Activated CD8-positive, alpha-beta memory T cell treated with anti-CD3 and anti-CD28 coated beads, Interleukin-2, amount 50 U/mL, for 48 hours (primary cell): Measurements from ENCODE around the gene FSCN2.

Source experiments
- DNase-seq: peaks from one replicate; pipeline ENCODE4 v3.0.0-alpha.2; 2020

Gene FSCN2

GRCh38 chr17:81542431-81543338 lies 14.5 kb downstream of the FSCN2 start:
- no peak for DNase-seq

GRCh38 chr17:81543339-81543675 lies 15.1 kb downstream of the FSCN2 start:
- DNase-seq = no peak

GRCh38 chr17:81543756-81544155 lies 15.6 kb downstream of the FSCN2 start:
- DNase-seq = no peak

DNA sequence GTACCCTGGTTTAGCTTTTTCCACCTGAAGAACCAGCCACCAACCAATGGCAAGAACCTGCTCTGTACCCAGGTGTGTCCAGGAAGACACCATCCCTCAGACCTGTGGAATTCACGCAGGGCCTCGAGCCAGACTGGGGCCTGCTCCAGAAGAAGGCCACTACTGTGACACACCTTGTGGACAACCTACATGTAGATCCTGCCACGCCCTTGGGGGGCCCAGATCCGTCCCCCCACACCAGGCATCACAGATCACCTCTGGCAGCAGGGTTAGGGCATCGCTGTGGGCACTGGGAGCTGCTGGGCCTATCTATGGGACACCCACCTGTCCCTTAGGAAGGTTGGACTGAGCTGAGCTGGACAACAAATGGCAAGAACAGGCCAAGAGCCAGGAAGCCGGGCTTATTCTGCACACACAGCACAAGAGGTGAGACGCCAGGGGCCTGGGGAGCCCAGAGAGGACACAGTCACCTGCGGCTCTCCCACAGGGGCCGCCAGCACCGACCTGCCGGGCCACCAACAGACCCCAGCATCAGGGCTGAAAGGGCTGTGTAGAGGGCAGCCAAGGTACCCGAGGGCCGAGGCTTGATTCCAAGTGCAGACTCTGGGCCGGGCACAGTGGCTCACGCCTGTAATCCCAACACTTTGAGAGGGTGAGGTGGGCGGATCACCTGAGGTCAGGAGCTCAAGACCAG lies 16.3 kb downstream of the FSCN2 start:
- no peak for DNase-seq

DNA sequence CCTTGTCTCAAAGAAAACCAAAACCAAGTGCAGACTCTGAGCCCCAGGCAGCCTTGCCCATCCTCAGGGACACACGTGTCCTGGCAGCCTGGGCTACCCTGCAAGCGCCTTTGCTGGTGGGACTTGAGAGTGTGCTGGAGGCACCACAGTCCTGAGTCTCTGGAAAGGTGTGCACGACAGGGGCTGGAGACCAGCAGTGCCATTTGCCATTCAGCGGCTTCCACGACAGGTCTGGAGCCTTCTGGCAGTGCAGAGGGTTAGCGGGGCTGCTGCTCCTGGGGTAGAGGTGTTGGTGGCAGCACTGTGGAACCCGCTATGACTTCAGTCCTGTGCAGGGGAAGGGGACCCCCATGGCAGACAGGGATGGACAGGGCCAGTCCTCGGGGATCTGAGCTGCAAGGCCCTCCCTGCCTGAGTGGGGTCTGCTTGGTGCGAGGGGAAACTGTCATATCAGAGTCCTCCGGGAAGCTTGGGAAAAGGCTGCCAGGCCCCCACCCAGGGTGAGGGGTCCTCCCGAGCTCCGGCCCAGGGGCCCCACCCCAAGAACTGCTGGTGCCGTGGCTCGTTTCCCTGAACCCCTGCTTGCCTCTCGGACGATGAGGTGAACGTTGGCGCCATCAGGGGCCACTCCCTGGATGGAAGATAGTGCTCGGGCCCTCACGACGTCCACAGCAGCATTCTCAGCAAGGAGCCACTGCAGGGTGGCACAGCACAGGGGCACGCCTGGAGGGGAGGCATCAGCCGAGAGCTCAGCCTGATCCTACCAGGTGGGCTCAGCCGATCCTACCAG lies 17.2 kb downstream of the FSCN2 start:
- DNase-seq = no peak

DNA sequence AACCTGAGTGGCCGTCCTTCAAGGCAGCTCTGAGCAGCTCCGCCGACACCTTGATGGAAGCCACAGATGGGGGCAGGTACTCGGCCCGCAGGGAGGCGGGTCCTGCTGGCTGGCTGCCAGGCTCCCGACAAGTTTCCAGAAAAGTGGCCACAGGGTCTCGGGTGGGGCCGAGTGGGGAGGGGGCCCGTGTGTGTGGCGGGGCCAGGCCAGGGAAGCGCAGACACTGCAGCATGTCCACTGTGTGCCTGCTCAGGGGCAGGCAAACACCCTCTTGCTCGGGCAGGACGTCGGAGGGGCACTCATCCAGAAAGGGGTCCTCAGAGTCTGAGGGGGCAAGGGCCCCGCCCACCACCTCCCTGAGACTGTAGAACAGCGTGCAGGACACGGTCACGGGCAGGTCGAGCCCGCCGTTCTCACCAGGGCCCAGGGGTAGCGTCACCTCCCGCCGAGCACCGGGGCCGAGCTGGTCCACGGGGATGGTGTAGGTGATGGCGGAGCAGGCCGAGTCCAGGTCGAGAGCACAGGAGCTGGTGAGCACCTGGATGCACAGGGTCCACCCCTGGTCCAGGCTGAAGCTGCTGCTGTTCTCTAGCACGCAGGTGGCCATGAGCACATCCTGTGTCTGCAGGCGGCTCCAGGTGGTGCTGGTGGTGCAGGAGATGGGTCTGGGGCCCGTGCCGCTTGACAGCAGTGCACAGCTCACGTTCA lies 18.9 kb downstream of the FSCN2 start:
- no peak for DNase-seq

GRCh38 chr17:81547614-81547982 lies 19.4 kb downstream of the FSCN2 start:
- DNase-seq = no peak

DNA sequence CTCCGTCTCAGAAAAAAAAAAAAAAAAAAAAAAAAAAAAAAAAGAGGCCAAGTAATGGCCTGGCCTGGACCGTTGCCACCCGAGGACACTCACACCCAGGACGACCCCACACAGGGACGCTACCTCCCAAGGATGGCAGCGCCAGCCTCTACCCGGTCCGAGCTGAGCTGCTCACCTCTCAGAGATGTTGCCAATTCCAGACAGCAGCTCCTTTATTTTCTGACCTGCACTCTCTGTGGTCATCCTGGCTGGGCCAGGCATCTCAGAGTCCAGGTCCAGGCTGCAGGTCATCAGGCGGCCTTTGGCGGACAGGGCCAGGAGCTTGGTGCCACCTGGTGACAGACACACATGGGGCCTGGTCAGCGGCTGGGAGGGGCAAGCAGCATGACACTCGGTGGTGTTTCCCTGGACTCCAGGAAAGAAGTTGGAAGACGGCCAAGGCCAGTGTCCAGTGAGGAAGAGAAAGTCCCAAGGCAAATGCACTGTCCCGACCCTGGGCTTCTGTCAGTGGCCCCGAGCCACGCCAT lies 20.9 kb downstream of the FSCN2 start:
- DNase-seq = no peak

GRCh38 chr17:81549826-81550225 lies 21.6 kb downstream of the FSCN2 start:
- DNase-seq = no peak

- no peak for DNase-seq
Measured at GRCh38 chr17:81550285-81550684, 22.1 kb downstream of the FSCN2 start.

- DNase-seq = no peak
Measured at GRCh38 chr17:81550830-81551457, 22.8 kb downstream of the FSCN2 start.

DNA sequence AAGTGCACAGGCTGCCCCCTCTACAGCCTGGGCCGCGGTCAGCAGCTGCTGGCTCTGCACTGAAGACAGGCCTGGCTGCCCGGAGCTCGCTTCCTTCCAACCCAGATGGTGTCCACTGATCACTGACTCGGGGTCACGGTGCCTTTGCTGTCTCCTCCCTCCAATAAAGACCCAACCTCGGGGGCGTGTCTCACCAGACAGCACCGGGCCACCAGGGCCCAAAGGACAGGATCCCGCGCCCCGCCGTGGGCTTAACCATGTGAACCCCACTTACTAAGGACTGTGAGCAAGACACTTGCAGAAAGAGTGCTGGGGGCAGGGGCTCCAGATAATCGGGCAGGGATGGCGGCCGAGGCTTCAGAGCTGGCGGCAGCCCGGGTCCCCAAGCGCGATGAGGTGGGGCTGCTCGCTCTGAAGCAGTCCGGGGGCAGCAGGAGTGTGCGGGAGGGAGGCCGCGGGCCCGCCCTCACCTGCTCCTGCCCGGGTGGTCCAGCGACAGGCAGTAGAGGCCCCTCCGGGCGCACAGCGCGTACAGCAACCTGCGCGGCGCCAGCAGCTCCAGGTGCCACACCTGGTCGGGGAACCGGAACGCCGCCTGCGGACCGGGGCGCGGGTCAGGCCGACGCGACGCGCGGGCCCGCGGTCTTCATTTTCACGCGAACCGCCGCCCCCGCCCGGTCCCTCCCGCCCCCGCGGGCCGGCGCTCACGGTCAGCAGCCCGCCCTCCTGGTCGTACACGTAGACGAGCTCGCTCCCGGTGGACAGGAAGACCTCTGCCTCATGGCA lies 23.5 kb downstream of the FSCN2 start:
- peak; percentile 69 for DNase-seq

DNA sequence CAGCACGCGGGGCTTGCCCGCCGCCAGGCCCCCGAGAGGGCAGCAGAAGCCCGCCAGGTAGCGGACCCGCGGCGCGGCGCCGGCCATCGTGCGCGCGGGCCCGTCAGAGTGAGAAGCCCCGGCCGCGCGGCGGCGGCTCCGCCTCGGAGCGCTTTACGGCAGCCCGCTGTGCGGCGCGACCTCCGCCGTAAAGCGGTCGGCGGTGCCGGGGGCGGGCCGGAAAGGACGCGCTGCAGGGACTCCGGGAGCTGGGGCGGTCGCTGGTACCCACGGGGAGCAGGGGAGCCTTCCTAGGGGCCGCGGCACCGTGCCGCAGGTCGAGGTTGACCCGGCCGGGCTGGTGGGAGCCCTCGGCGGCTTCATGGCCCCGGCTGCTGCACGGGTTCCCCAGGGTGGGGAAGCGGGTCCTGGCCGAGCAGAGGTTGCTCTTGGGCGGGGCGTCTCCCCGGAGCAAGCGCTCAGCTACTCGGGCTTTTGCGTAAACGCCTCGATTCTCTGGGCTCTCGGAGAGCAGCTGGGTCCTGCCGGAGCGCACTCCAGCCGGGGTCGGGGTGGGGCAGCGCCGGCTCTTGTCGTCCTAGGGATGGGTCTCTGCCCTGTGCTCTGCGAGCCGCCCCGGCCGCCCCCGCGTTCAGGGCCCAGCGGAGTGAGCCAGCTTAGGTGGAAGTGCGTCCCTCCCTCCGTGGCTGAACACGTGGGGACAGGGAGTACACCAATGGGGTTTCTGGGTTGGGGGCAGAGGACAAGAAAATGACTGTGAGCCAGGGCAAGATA lies 24.3 kb downstream of the FSCN2 start, which contains the start of gene FAAP100:
Gene FAAP100 (minus strand): TSS at position 110 of the 774 bp plus-strand sequence. CDS start 23 bp downstream, at position 87.
- peak; percentile 92 for DNase-seq

DNA sequence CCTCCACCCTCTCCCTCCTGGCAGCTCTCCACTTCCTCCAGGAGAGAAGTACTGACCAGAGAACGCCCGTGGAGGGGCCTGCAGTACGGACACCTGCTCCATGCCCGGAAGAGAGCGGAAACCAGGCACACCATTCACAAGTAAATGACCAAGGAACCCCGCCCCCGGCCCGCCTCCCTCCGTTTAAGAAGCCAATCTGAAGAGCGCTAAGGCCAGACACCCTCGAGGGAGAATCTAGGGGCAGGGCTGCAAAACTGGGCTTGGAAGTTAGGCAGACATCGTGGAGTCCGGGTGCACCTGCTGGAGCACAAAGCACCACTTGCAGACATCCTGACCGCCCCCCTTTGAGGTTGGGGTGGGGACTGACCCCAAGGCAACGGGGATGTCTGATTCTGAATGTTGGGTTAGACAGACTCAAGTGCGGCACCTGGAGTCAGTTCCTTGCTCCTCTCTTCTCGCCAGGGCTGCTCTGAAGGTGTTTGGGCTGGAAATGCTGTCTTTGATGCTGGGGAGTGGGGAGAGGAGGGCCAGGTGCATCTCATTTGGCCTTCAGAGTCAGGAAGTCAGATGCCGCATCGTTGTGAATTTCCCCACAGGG lies 24.9 kb downstream of the FSCN2 start:
- peak; percentile 86 for DNase-seq

DNA sequence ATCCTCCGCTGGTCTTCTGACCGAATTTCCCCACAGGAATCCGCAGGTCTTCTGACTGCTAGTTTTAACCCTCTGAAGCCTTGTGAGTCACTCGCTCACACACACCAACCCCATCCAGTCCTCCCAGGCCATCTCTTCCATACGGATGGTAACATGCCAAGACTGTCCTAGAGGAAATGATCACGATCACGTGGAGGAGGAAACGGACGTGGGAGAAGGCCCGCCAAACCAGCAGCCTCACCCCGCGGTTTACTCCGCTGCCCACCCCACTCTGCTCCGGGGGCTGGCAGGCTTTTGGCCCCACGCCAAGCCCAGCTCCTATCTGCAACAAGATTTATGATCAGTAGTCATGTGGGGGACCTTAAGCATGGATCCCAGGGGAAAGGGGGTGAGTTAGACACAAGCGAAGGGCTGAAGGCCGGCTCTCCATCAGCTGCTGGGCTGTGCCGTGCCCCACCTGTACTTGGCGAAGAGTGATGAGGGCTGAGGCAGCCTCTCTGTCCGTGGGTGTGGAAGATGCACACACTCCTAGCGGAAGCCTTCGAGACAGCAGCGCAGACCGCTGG lies 25.5 kb downstream of the FSCN2 start:
- DNase-seq = peak; percentile 72

DNA sequence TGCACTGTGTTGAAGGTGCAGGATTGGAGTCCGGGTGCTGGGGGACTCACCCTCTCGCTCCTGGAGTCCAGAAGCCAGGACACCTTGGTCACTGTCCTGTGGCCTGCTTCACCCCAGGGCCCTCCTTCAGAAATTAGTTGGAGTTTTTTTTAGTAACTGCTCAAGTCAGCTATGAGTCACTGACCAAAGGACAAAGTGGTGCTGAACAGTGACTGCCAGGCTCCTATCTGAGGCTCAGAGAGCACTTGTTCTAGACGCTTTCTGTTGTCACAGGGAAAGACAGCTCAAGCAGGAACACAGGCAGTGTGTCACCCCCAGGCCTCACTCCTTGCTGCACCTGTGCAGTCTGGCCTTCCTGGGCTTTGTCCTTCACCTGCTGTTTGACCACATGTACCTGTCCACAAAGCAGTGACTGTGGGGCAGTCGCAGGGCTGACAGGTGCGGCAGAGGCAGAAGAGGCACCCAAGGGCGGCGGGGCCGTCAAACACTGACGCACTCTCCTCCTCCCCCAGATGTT lies 28.1 kb downstream of the FSCN2 start:
- DNase-seq = no peak

- no peak for DNase-seq
Measured at GRCh38 chr17:81556863-81557262, 28.7 kb downstream of the FSCN2 start.

DNA sequence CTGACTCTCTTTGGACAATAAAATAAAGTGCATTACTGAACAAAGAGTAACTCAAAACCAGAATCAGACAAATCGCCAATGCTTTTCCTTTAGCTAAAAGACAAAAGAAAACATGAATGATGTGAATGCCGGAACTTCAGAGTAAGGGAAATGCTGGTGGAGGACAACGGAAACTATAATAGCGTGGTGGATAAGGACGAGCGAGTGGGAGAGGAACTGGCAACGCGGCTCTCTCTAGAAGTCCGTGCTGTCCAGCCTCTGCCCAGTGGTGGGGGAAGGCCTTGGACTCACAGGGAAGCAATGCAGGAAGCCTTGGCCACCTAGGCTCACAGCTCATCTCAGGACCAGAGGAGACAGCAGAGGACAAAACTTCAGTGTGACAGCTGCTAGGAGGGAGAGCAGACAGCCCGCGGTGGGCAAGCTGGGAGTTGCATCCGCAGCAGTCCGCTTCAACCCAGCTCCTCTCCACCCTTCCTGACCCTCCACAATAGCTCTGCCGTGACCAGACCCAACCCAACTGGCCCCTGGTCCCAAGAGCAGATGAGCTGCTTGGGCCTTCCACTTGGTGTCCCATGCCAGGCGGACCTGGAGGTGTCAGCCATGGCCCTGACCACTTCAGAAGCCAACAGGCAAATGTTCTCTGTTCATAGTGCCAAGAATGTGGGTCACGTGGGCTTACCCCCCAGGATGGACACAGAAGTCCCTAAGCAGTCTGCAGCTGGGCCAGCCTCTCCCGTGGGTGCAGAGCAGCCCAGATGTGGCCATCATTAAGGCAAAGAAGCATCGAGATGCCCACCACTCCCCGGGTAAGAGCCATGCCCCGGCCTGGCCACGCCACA lies 29.3 kb downstream of the FSCN2 start:
- no peak for DNase-seq
